Skeletal muscle tissue (tissue), 4 donors: ENCODE results near the gene GRIK5. TPM values are rescaled to one million over a fixed set of nuclear protein-coding genes. Genes with fewer than 3 reads are reported as not detected.
"Not testable (repeated sequence)": the region's sequence is repeated elsewhere in the genome, so short reads cannot be mapped to it uniquely, and the experiment has no call there.

Experiments
- H3K27ac ChIP-seq: one replicate; pipeline ENCODE4 v1.7.0; 2013; ENCODE audit warnings: mild to moderate bottlenecking, low read depth, low read length, inconsistent platforms
- H3K27me3 ChIP-seq, 3 donors: one replicate each; pipeline ENCODE4 v1.7.0; 2013; ENCODE audit warnings: low read length in 3 of 3; ENCODE audit not compliant: control insufficient read depth in 3 of 3, insufficient read depth in 3 of 3
- H3K36me3 ChIP-seq, 3 donors: one replicate each; pipeline ENCODE4 v1.7.0; 2013; ENCODE audit warnings: low read length in 3 of 3; ENCODE audit not compliant: control insufficient read depth in 3 of 3, insufficient read depth in 3 of 3
- H3K4me1 ChIP-seq, 3 donors: one replicate each; pipeline ENCODE4 v1.7.0; 2013; ENCODE audit warnings: low read length in 3 of 3, mild to moderate bottlenecking in 3 of 3; ENCODE audit not compliant: control insufficient read depth in 3 of 3, insufficient read depth in 3 of 3
- H3K4me3 ChIP-seq, 3 donors: one replicate each; pipeline ENCODE4 v1.7.0; 2013; ENCODE audit warnings: low read length in 3 of 3
- H3K9ac ChIP-seq, 3 donors: one replicate each; pipeline ENCODE4 v1.7.0; 2013; ENCODE audit warnings: low read length in 3 of 3, mild to moderate bottlenecking in 3 of 3, moderate library complexity in 2 of 3, low read depth in 1 of 3
- H3K9me3 ChIP-seq, 3 donors: one replicate each; pipeline ENCODE4 v1.7.0; 2013; ENCODE audit warnings: low read length in 3 of 3; ENCODE audit not compliant: control insufficient read depth in 3 of 3
- total RNA-seq: library from RNA; depleted of rRNA; stranded (reverse); fragments of >200 nt; gene quantifications from one replicate; pipeline ENCODE4 v1.2.3, GENCODE V29; 2014
- donor health status: Osteomylitis.

GRIK5 gene
- total RNA-seq, 1 donor from 2014 or later: 1.0 TPM

- Histone ChIP-seq H3K27ac (no peak overlapping the region), H3K4me1 (peaks cover 10 to 12% (median 10%) of the 10 kb centered on the region in 3 donors), H3K9me3 (no peaks in the 10 kb centered on the region), H3K27me3 (peaks cover 0 to 4% (median 4%) of the 10 kb centered on the region in 3 donors), H3K9ac (no peak overlapping the region), H3K4me3 (no peak overlapping the region), H3K36me3 (no peaks in the 10 kb centered on the region)
These were observed 46.7 kb downstream of the GRIK5 start for GRCh38 chr19:42023121-42023942.

GRCh38 chr19:42022616-42023015, 47.4 kb downstream of the GRIK5 start:
- no peaks in the 10 kb centered on the region for H3K9me3 ChIP-seq
- no peak overlapping the region for H3K27ac ChIP-seq
- H3K27me3 ChIP-seq: peaks cover 0 to 4% (median 4%) of the 10 kb centered on the region in 3 donors
- H3K4me1 ChIP-seq: peaks cover 10 to 12% (median 10%) of the 10 kb centered on the region in 3 donors
- no peak overlapping the region for H3K4me3 ChIP-seq
- no peaks in the 10 kb centered on the region for H3K36me3 ChIP-seq
- no peak overlapping the region for H3K9ac ChIP-seq

GRCh38 chr19:42021185-42021584, 48.8 kb downstream of the GRIK5 start:
- Histone ChIP-seq H3K4me1 (peaks cover 10 to 12% (median 10%) of the 10 kb centered on the region in 3 donors), H3K9me3 (no peaks in the 10 kb centered on the region), H3K27ac (no peak overlapping the region), H3K27me3 (peaks cover 0 to 4% (median 0%) of the 10 kb centered on the region in 3 donors), H3K9ac (no peak overlapping the region), H3K4me3 (no peak overlapping the region), H3K36me3 (no peaks in the 10 kb centered on the region)

GRCh38 chr19:42018503-42019193, 51.4 kb downstream of the GRIK5 start:
- no peak overlapping the region for H3K9ac ChIP-seq
- H3K4me1 ChIP-seq: no peaks in the 10 kb centered on the region
- no peaks in the 10 kb centered on the region for H3K36me3 ChIP-seq
- H3K4me3 ChIP-seq: no peak overlapping the region
- H3K9me3 ChIP-seq: no peaks in the 10 kb centered on the region
- no peaks in the 10 kb centered on the region for H3K27me3 ChIP-seq
- no peak overlapping the region for H3K27ac ChIP-seq

GRCh38 chr19:42017040-42017439, 53.0 kb downstream of the GRIK5 start:
- no peaks in the 10 kb centered on the region for H3K36me3 ChIP-seq
- no peak overlapping the region for H3K4me3 ChIP-seq
- no peaks in the 10 kb centered on the region for H3K9me3 ChIP-seq
- H3K9ac ChIP-seq: no peak overlapping the region
- H3K27me3 ChIP-seq: no peaks in the 10 kb centered on the region
- no peaks in the 10 kb centered on the region for H3K4me1 ChIP-seq
- H3K27ac ChIP-seq: no peak overlapping the region

GRCh38 chr19:42012747-42013146, 57.3 kb downstream of the GRIK5 start:
- not testable (repeated sequence) for H3K4me1 ChIP-seq, H3K9ac ChIP-seq, H3K36me3 ChIP-seq, H3K27ac ChIP-seq, H3K27me3 ChIP-seq, H3K9me3 ChIP-seq, H3K4me3 ChIP-seq

GRCh38 chr19:42010245-42011126, 59.5 kb downstream of the GRIK5 start:
- peaks cover 0 to 2% (median 0%) of the 10 kb centered on the region in 3 donors for H3K27me3 ChIP-seq
- H3K4me3 ChIP-seq: no peak overlapping the region
- no peak overlapping the region for H3K9ac ChIP-seq
- no peaks in the 10 kb centered on the region for H3K36me3 ChIP-seq
- H3K9me3 ChIP-seq: peaks cover 0 to 2% (median 0%) of the 10 kb centered on the region in 3 donors
- H3K4me1 ChIP-seq: peaks cover 3 to 14% (median 6%) of the 10 kb centered on the region in 3 donors
- H3K27ac ChIP-seq: no peak overlapping the region

GRCh38 chr19:42006569-42006968, 63.4 kb downstream of the GRIK5 start:
- no peaks in the 10 kb centered on the region for H3K36me3 ChIP-seq
- peaks cover 11 to 13% (median 11%) of the 10 kb centered on the region in 3 donors for H3K27me3 ChIP-seq
- no peak overlapping the region for H3K27ac ChIP-seq
- no peak overlapping the region for H3K9ac ChIP-seq
- H3K9me3 ChIP-seq: peaks cover 0 to 2% (median 0%) of the 10 kb centered on the region in 3 donors
- H3K4me1 ChIP-seq: peaks cover 3 to 14% (median 6%) of the 10 kb centered on the region in 3 donors
- no peak overlapping the region for H3K4me3 ChIP-seq

- Histone ChIP-seq H3K36me3 (no peaks in the 10 kb centered on the region), H3K9me3 (peaks cover 0 to 2% (median 0%) of the 10 kb centered on the region in 3 donors), H3K9ac (no peak overlapping the region), H3K27me3 (peaks cover 15 to 23% (median 17%) of the 10 kb centered on the region in 3 donors), H3K27ac (no peak overlapping the region), H3K4me3 (no peak overlapping the region), H3K4me1 (peaks cover 3 to 14% (median 6%) of the 10 kb centered on the region in 3 donors)
These were observed 64.5 kb downstream of the GRIK5 start for GRCh38 chr19:42005504-42005903.
